CD4-positive, alpha-beta T cell treated with Interleukin-6 at 100 ng/mL for 8 hours (primary cell): Measurements from ENCODE around the gene SMARCB1.

Experiments used
- DNase-seq: peaks from one replicate; pipeline ENCODE4 v3.0.0-alpha.2; 2020; ENCODE audit warnings: mixed read lengths, low spot score

The SMARCB1 gene

GRCh38 chr22:23831781-23832180 is 45.0 kb downstream of the SMARCB1 start:
- no peak for DNase-seq

GRCh38 chr22:23832226-23833016 is 45.7 kb downstream of the SMARCB1 start:
- DNase-seq = no peak

- DNase-seq = no peak
These were observed 46.4 kb downstream of the SMARCB1 start for GRCh38 chr22:23833017-23833751.

DNA sequence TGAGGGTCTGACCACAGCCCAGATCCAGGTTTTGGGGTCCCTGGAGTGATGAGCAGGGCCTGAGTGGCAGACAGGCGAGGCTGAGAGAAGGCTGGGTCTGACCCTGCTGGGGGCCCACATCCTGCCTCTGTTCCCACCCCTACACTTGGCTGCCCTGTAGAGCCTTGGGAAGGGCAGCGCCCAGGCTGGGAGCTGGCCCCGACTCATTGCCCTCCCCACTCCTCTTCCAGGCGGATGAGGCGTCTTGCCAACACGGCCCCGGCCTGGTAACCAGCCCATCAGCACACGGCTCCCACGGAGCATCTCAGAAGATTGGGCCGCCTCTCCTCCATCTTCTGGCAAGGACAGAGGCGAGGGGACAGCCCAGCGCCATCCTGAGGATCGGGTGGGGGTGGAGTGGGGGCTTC is 47.1 kb downstream of the SMARCB1 start:
- no peak for DNase-seq

DNA sequence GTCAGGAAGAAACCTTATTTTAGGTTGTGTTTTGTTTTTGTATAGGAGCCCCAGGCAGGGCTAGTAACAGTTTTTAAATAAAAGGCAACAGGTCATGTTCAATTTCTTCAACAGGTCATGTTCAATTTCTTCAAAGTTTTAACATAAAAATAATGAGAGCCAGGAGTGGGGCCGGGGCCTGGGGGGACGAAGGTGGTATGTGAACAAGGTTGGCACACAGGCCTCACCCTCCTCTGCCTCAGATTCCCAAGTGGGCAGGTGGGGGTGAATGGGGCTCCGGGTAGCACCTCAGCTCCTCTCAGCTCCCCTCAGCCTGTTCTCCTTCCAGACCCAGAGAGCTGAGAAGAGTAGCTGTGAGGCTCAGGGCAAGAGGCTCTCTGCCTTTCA is 47.6 kb downstream of the SMARCB1 start:
- DNase-seq = no peak

- DNase-seq = no peak
These were observed 48.2 kb downstream of the SMARCB1 start for GRCh38 chr22:23834793-23835483.

DNA sequence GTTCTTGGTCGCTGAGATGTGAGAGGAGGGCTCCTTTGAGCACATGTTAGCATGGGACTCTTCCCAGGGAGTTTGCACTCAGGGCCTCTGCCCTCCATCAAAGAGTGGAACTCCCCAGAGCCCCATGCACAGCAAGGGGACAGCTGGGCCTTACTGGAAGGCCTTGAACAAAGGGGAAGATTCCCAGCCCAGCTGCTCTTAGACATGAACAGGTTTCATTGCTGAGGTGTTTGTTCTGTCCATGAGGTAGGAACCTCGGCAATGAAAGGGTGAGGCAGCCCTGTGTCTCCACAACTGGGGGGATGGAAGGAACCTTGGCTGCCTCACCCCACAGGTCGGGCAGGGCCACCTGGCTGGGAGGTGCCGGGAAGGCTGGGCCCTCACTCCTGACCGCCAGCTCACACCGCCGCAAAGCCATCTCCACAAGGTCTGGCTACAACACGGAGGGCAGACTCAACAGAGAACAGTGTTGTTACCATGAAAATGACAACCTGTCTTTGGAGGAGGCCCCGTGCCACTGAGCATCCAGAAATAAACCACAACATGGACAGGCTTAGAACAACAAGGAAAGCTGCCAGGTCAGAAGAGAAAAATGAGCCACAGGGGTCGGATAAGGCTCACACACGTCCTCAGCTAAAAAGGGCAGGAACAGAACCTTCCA is 48.8 kb downstream of the SMARCB1 start:
- no peak for DNase-seq

- DNase-seq = no peak
These were observed 49.5 kb downstream of the SMARCB1 start for GRCh38 chr22:23836281-23836680.

GRCh38 chr22:23836692-23837495 is 50.1 kb downstream of the SMARCB1 start:
- DNase-seq = no peak

DNA sequence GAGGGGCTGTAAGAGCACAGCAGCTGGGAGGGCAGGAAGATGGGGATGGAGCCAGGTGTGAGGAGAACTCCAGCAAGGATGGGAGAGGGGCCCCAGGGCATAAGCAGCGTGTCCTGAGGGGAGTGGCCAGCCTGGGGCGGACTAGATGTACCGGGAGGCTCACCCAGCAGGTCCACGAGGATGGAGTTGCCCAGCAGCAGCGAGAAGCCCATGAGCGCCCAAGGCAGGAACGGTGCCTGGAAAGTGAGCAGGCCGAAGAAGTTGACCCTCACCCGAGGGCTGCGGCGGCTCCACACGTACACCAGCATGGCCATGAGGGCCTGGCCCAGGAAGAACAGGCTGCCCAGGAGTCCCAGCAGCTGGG is 50.7 kb downstream of the SMARCB1 start:
- no peak for DNase-seq

GRCh38 chr22:23837911-23838680 is 51.3 kb downstream of the SMARCB1 start:
- no peak for DNase-seq

DNA sequence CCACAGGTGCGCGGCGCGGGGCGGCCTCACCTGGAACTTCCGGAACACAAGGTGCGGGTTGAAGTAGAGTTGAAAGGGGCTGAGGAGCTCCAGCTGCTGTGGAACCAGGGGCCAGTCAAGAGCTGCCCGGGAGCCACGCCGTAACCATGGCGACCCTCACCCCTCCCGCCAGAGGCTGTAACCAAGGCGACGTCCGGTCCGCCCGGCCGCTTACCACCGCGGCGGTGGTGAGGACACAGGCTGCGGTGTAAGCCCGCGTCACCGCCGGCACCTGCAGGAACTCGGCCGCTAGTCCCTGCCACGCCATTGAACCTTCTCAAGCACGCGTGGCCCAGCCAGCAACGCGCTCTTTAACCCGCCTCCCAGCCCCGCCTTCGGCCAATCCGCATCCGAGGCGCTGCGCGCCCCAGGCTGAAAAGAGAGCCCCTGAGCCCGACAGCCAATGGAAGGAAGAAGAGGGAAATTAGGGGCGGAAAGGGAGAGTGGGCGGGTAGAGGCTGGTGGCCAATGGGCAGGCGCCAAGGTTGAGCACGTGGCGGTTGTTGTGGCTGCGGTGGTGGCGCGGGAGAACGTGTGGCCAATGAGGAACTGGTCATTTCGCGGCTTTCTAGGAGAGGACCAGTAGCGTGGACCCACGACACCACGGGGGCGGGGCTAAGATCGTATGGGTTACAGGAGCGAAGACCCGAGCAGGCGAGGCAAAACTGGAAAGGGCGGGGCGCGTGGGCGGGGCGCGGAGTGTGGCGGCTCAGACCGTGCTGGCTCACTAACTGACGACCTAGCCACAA is 52.1 kb downstream of the SMARCB1 start, which contains the start of gene DERL3:
Gene DERL3, minus strand, starts transcription at position 326 of the 788 bp plus-strand sequence. Its CDS starts 19 bp downstream, at position 307.
- peak; percentile 97 for DNase-seq

DNA sequence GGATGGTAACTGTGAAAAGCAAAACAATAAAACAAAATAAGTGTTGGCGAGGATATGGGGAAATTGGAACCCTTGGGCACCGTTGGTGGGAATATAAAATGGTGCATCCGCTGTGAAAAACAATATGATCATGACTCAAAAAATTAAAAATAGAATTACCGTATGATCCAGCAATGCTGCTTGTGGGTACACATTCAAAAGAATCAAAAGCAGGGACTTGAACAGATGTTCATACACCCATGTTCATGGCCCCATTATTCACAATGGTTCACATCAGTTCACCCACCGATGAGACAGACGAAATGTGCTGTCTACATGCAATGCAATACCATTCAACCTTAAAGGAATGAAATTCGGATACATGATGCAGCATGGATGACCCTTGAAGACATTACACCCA is 53.3 kb downstream of the SMARCB1 start:
- DNase-seq = no peak

DNA sequence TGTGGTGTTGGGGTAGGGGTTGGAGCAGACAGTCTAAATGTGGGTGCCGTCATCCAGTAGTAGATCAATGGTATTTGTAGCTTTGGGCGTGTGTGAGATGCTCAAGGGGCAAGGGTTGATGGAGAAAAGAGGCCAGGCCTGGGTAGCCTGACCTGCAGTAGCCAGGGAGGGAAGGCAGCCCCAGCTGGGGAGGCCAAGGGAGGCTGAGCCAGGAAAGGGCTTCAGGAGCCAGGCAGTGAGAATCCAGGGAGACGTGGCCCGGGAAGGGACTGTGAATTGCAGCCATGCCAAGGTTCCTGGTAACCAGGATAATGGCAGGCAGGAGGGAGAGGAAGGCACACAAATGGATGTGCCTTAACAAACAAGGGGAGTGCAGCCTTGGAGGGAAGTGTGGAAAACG is 54.5 kb downstream of the SMARCB1 start:
- no peak for DNase-seq

- DNase-seq = no peak
These were observed 55.1 kb downstream of the SMARCB1 start for GRCh38 chr22:23841736-23842445.

DNA sequence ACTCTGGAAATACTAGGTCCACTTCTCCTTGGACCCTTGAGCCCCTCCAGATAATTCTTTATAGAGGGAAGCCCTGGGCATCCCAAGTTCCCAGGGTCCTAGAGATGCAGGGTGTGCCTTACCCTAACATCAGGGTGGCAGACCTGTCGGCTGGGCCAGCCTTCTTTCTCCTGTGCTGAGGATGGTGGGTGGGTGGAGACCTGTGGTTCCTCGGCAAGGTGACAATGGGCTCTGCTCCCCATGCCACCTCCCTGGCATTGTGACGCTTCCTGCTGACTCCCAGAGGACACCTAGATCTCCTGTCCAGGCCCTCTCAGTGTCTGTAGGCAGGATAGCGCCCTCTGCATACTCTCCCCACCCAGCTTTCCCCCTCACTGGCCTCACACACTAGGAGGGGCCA is 55.8 kb downstream of the SMARCB1 start:
- no peak for DNase-seq

DNA sequence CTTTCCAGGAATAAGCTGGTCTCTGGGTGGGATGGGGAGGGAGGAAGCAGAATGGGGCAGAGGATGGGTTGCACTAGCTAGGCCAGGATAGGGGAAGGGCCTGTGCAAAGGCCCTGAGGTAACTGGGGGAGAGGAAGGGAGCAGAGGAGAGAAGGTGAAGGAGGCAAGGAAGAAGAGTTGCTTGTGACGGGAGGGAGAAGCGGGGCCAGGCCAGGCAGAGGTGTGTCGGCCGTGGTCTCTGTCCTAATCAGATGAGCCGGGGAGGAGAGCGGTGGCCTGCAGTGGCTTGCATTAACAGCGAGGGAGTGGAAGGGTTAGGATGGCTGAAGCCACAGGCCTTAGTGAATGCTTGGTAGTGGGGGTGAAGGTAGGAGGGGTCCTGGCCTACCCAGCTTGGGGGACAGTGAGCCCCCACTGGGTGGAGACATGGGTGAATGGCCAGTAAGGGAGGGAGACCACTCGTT is 58.0 kb downstream of the SMARCB1 start:
- DNase-seq = no peak

GRCh38 chr22:23845265-23846080 is 58.7 kb downstream of the SMARCB1 start:
- no peak for DNase-seq
